Cardiac fibroblast (primary cell): ENCODE results near the gene MYO7B.
A peak's percentile ranks its signal among the peaks of the same experiment; 100 is the strongest.

Experiments
- DNase-seq, 2 donors: peaks; one replicate each; pipeline versions ENCODE4 v3.0.0 to v3.0.0-alpha.2; 2010; ENCODE audit warnings: low read depth in 2 of 2
- H3K4me3 ChIP-seq, 2 donors: replicated peaks in 1 of 2; 1 replicate in 1 of 2; 2 replicates in 1 of 2; pipeline ENCODE4 v1.5.1; 2011; ENCODE audit warnings: low read depth in 2 of 2, low read length in 2 of 2, mild to moderate bottlenecking in 2 of 2, moderate library complexity in 1 of 2
- CTCF ChIP-seq: IDR thresholded peaks from one replicate; pipeline ENCODE4 v1.5.1; 2011; ENCODE audit warnings: low read depth, mild to moderate bottlenecking, low read length, inconsistent platforms

The MYO7B gene

GRCh38 chr2:127590386-127591190 lies 55.1 kb downstream of the MYO7B start:
- H3K4me3 ChIP-seq, result no peak overlapping the region
- TF ChIP-seq CTCF, result no peak
- DNase-seq, result no peak

GRCh38 chr2:127591221-127591923 lies 55.9 kb downstream of the MYO7B start:
- peak; percentile 68 to 71 for DNase-seq
- TF ChIP-seq CTCF, result peak; percentile 99
- no peak overlapping the region for H3K4me3 ChIP-seq

- TF ChIP-seq CTCF, result no peak
- H3K4me3 ChIP-seq, result no peak overlapping the region
- no peak for DNase-seq
Measured at GRCh38 chr2:127592761-127593227, 57.3 kb downstream of the MYO7B start.

- DNase-seq, result no peak
- no peak for TF ChIP-seq CTCF
- no peak overlapping the region for H3K4me3 ChIP-seq
Measured at GRCh38 chr2:127593228-127594115, 58.0 kb downstream of the MYO7B start.

GRCh38 chr2:127594116-127594591 lies 58.7 kb downstream of the MYO7B start:
- no peak for DNase-seq
- TF ChIP-seq CTCF, result no peak
- H3K4me3 ChIP-seq, result no peak overlapping the region

GRCh38 chr2:127596311-127597045 lies 61.0 kb downstream of the MYO7B start:
- no peak for TF ChIP-seq CTCF
- no peak overlapping the region for H3K4me3 ChIP-seq
- no peak for DNase-seq
